Muscle layer of colon (tissue), 2 donors: ENCODE data around the gene HTD2.
"Not testable (repeated sequence)": the region's sequence is repeated elsewhere in the genome, so short reads cannot be mapped to it uniquely, and the experiment has no call there.

ENCODE experiments used
- H3K27ac ChIP-seq: one replicate; pipeline ENCODE4 v1.7.0; 2013; ENCODE audit warnings: low read depth, mild to moderate bottlenecking, low read length, moderate library complexity
- H3K27me3 ChIP-seq, 2 donors: one replicate each; pipeline ENCODE4 v1.7.0; 2013; ENCODE audit warnings: low read length in 2 of 2, mild to moderate bottlenecking in 2 of 2; ENCODE audit not compliant: insufficient read depth in 2 of 2, control insufficient read depth in 1 of 2
- H3K36me3 ChIP-seq: one replicate; pipeline ENCODE4 v1.7.0; 2013; ENCODE audit warnings: mild to moderate bottlenecking, low read length; ENCODE audit not compliant: insufficient read depth
- H3K4me1 ChIP-seq: one replicate; pipeline ENCODE4 v1.7.0; 2013; ENCODE audit warnings: mild to moderate bottlenecking, low read length; ENCODE audit not compliant: insufficient read depth
- H3K4me3 ChIP-seq, 2 donors: one replicate each; pipeline ENCODE4 v1.7.0; 2013; ENCODE audit warnings: low read length in 2 of 2, low read depth in 1 of 2, mild to moderate bottlenecking in 1 of 2, moderate library complexity in 1 of 2
- H3K9ac ChIP-seq: one replicate; pipeline ENCODE4 v1.7.0; 2013; ENCODE audit warnings: low read length
- H3K9me3 ChIP-seq: one replicate; pipeline ENCODE4 v1.7.0; 2013; ENCODE audit warnings: mild to moderate bottlenecking, low read length
- donor health status: abdominal sarcoma.
- donor health status: Adenocarcinoma of cecum.

Gene HTD2

DNA sequence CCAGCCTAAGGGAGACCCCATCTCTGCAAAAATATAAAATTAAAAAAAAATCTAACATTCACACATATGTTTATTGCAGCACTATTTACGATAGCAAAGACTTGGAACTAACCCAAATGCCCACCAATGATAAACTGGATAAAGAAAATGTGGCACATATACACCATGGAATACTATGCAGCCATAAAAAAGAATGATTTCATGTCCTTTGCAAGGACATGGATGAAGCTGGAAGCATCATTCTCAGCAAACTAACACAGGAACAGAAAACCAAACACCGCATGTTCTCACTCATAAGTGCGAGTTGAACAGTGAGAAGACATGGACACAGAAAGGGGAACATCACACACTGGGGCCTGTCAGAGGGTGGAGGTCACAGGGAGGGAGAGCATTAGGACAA, 33.0 kb upstream of the HTD2 start:
- H3K27ac ChIP-seq, H3K4me1 ChIP-seq, H3K9me3 ChIP-seq, H3K36me3 ChIP-seq, H3K27me3 ChIP-seq, H3K9ac ChIP-seq, H3K4me3 ChIP-seq: not testable (repeated sequence)

DNA sequence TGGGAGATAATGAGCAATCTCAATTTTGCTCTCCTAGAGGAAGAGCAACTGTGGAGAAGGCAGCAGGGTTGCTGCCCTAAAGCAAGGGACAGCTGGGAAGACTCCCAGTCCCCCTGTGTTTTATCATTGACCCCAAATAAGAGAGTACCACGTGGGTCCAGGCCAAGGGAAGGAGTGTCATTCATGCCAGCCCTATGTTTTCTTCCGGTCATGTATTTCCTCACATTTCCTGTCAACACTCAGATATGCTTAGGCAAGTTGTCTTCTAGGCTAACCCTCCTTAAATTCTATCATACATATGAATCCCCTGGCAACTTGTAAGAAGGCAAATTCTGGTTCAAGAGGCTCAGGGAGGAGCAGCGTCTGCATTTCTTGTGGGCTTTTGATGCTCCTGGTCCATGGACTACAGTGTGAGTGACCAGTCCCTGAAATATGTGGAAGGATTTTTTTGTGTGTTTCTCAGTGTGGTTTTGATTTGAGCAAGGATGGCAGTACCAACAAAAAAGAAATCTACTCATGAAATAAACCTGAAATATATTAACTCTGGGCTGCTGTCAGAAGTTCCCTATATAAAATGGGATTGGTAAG, 32.2 kb upstream of the HTD2 start:
- Histone ChIP-seq H3K9me3 (no peaks in the 10 kb centered on the region), H3K9ac (no peak overlapping the region), H3K27me3 (no peaks in the 10 kb centered on the region), H3K27ac (no peak overlapping the region), H3K4me1 (peaks cover 5% of the 10 kb centered on the region), H3K36me3 (no peaks in the 10 kb centered on the region), H3K4me3 (no peak overlapping the region)

DNA sequence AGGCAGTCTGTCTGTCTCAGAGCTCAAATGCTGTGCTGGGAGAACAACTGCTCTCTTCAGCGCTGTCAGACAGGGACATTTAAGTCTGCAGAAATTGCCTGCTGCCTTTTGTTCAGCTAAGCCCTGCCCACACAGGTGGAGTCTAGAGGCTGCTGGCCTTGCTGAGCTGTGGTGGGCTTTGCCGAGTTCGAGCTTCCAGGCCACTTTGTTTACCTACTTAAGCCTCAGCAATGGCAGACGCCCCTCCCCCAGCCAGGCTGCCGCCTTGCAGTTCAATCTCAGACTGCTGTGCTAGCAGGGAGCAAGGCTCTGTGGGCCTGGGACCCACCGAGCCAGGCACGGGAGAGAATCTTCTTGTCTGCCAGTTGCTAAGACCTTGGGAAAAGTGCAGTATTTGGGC, 25.3 kb upstream of the HTD2 start:
- no peak overlapping the region for H3K27ac ChIP-seq
- peaks cover 13% of the 10 kb centered on the region for H3K36me3 ChIP-seq
- H3K9me3 ChIP-seq = no peaks in the 10 kb centered on the region
- no peaks in the 10 kb centered on the region for H3K4me1 ChIP-seq
- H3K9ac ChIP-seq = no peak overlapping the region
- H3K4me3 ChIP-seq = no peak overlapping the region
- H3K27me3 ChIP-seq = no peaks in the 10 kb centered on the region

GRCh38 chr3:58285334-58285733, 21.0 kb upstream of the HTD2 start:
- no peak overlapping the region for H3K4me3 ChIP-seq
- H3K27ac ChIP-seq = no peak overlapping the region
- H3K4me1 ChIP-seq = no peaks in the 10 kb centered on the region
- H3K9me3 ChIP-seq = no peaks in the 10 kb centered on the region
- H3K9ac ChIP-seq = no peak overlapping the region
- peaks cover 24% of the 10 kb centered on the region for H3K36me3 ChIP-seq
- H3K27me3 ChIP-seq = no peaks in the 10 kb centered on the region

- H3K27me3 ChIP-seq = no peaks in the 10 kb centered on the region
- no peak overlapping the region for H3K9ac ChIP-seq
- H3K27ac ChIP-seq = no peak overlapping the region
- no peaks in the 10 kb centered on the region for H3K9me3 ChIP-seq
- H3K4me3 ChIP-seq = no peak overlapping the region
- peaks cover 24% of the 10 kb centered on the region for H3K36me3 ChIP-seq
- H3K4me1 ChIP-seq = no peaks in the 10 kb centered on the region
These were observed 19.0 kb upstream of the HTD2 start for GRCh38 chr3:58287354-58287753.

- H3K9ac ChIP-seq = no peak overlapping the region
- H3K27me3 ChIP-seq = no peaks in the 10 kb centered on the region
- H3K9me3 ChIP-seq = no peaks in the 10 kb centered on the region
- H3K4me3 ChIP-seq = no peak overlapping the region
- H3K27ac ChIP-seq = no peak overlapping the region
- no peaks in the 10 kb centered on the region for H3K4me1 ChIP-seq
- H3K36me3 ChIP-seq = peaks cover 21% of the 10 kb centered on the region
These were observed 18.1 kb upstream of the HTD2 start for GRCh38 chr3:58288011-58288728.

DNA sequence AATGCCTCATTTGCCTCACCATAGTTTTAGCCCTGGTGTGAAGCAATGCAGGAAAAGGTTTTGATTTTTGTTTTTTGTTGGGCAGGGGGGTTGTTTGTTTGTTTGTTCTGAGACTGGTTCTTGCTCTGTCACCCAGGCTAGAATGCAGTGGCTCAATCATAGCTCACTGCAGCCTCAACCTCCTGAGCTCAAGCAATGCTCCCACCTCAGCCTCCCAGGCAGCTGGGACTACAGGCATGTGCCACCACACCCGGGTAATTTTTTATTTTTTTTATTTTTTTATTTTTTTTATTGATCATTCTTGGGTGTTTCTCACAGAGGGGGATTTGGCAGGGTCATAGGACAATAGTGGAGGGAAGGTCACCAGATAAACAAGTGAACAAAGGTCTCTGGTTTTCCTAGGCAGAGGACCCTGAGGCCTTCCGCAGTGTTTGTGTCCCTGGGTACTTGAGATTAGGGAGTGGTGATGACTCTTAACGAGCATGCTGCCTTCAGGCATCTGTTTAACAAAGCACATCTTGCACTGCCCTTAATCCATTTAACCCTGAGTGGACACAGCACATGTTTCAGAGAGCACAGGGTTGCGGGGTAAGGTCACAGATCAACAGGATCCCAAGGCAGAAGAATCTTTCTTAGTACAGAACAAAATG, 17.2 kb upstream of the HTD2 start:
- H3K27ac ChIP-seq, H3K27me3 ChIP-seq: not testable (repeated sequence)

GRCh38 chr3:58290446-58290845, 15.9 kb upstream of the HTD2 start:
- H3K27me3 ChIP-seq, H3K9me3 ChIP-seq, H3K4me3 ChIP-seq, H3K27ac ChIP-seq, H3K9ac ChIP-seq, H3K4me1 ChIP-seq: not testable (repeated sequence)
- peaks cover 12% of the 10 kb centered on the region for H3K36me3 ChIP-seq

More for the DNA sequence above, 17.2 kb upstream of the HTD2 start:
- H3K4me3 ChIP-seq, H3K9me3 ChIP-seq, H3K4me1 ChIP-seq, H3K9ac ChIP-seq: not testable (repeated sequence)
- H3K36me3 ChIP-seq = peaks cover 17% of the 10 kb centered on the region

DNA sequence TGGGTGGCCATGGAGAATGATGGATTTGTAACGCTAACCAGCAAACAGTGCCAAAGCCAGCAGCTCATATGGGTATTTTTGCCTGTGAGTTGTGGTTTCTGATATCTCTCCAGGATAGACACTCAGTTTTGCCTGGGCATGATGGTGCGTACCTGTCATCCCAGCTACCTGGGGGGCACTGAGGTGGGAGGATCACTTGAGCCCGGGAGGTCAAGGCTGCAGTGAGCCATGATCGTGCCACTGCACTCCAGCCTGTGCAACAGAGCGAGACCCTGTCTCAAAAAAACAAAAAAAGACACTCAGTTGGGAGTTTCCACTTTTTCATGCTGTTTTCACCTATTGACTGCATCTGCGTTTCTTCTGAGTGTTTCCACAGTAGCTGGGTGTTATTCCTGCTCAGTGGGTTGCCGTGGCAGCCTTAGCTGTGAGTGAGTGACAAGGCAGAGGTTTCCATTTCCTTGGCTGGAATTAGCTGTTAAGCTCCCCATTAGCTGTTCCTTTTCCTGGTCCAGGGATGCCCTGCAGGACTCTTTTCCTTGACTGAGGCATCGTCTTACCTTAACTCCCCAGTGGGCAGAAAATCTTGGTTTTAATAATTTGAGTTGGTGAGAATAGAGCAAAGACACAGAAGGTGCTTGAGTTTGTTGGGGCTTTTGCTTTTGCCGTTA, 14.5 kb upstream of the HTD2 start:
- H3K36me3 ChIP-seq = peaks cover 7% of the 10 kb centered on the region
- H3K27me3 ChIP-seq = no peaks in the 10 kb centered on the region
- H3K4me3 ChIP-seq = no peak overlapping the region
- H3K9me3 ChIP-seq = no peaks in the 10 kb centered on the region
- no peak overlapping the region for H3K9ac ChIP-seq
- H3K27ac ChIP-seq = no peak overlapping the region
- no peaks in the 10 kb centered on the region for H3K4me1 ChIP-seq

DNA sequence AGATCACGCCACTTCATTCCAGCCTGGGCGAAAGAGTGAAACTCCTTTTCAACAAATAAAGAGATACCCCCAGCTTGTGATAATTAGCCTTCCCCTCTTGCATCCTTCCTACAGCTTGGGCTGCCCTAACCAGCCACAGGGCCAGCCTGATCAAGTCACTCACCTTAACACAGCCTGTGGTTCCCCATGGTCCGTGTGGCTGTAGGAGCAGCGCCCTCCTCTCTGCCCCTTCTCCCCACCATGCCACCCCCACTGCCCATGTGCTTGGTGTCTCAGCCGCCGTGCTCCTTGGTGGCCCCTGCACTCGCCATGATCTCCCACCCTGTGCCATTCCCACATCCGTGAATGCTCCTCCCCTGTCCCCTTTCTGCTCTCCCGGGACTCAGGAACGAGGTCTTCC, 13.5 kb upstream of the HTD2 start:
- H3K9ac ChIP-seq = no peak overlapping the region

DNA sequence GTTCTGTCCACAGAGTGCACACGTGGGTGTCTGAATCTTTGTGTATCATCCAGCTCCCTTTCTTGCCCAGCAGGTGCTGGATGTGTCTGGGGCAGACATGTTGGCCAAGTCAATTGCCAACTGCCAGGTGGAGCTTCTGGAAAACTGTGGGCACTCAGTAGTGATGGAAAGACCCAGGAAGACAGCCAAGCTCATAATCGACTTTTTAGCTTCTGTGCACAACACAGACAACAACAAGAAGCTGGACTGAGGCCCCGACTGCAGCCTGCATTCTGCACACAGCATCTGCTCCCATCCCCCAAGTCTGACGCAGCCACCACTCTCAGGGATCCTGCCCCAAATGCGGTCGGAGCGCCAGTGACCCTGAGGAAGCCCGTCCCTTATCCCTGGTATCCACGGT, 12.8 kb upstream of the HTD2 start:
- Histone ChIP-seq H3K9me3 (no peaks in the 10 kb centered on the region), H3K36me3 (no peaks in the 10 kb centered on the region), H3K4me3 (no peak overlapping the region), H3K27me3 (no peaks in the 10 kb centered on the region), H3K9ac (no peak overlapping the region), H3K4me1 (no peaks in the 10 kb centered on the region), H3K27ac (no peak overlapping the region)

More for the DNA sequence above, 13.5 kb upstream of the HTD2 start:
- no peaks in the 10 kb centered on the region for H3K36me3 ChIP-seq
- no peaks in the 10 kb centered on the region for H3K9me3 ChIP-seq
- no peaks in the 10 kb centered on the region for H3K27me3 ChIP-seq
- H3K4me3 ChIP-seq = no peak overlapping the region
- no peak overlapping the region for H3K27ac ChIP-seq
- no peaks in the 10 kb centered on the region for H3K4me1 ChIP-seq
